HFF-Myc (cell line): ENCODE results near the gene ZNF148.

Experiments used
- DNase-seq: peaks from one replicate; pipeline ENCODE4 v3.0.0-alpha.2; 2011; ENCODE audit warnings: low read depth; ENCODE audit errors: extremely low read depth
- H3K4me3 ChIP-seq: replicated peaks from 2 replicates; pipeline ENCODE4 v1.5.1; 2011; ENCODE audit warnings: low read depth, mild to moderate bottlenecking, control low read depth, low read length
- CTCF ChIP-seq: IDR thresholded peaks from 2 replicates; pipeline ENCODE4 v1.5.1; 2012; ENCODE audit warnings: mild to moderate bottlenecking, low read depth, low read length, control low read depth; ENCODE audit errors: missing control alignments

Gene ZNF148

GRCh38 chr3:125220727-125221429 is 154.2 kb downstream of the ZNF148 start:
- no peak for DNase-seq
- TF ChIP-seq CTCF: no peak
- no peak overlapping the region for H3K4me3 ChIP-seq

- TF ChIP-seq CTCF: no peak
- no peak for DNase-seq
- no peak overlapping the region for H3K4me3 ChIP-seq
Measured at GRCh38 chr3:125220183-125220582, 154.9 kb downstream of the ZNF148 start.

GRCh38 chr3:125219261-125219701 is 155.8 kb downstream of the ZNF148 start:
- no peak for DNase-seq
- no peak for TF ChIP-seq CTCF

GRCh38 chr3:125214738-125215137 is 160.4 kb downstream of the ZNF148 start:
- TF ChIP-seq CTCF: no peak
- H3K4me3 ChIP-seq: no peak overlapping the region
- DNase-seq: no peak

More at GRCh38 chr3:125219261-125219701, 155.8 kb downstream of the ZNF148 start:
- H3K4me3 ChIP-seq: no peak overlapping the region

GRCh38 chr3:125213946-125214542 is 161.1 kb downstream of the ZNF148 start:
- peak; percentile 82 for DNase-seq
- H3K4me3 ChIP-seq: no peak overlapping the region
- TF ChIP-seq CTCF: no peak

- TF ChIP-seq CTCF: no peak
- DNase-seq: no peak
- H3K4me3 ChIP-seq: no peak overlapping the region
Measured at GRCh38 chr3:125213364-125213755, 161.8 kb downstream of the ZNF148 start.
